B cell (primary cell): ENCODE measurements around the gene CSDE1. TPM values are rescaled to one million over a fixed set of nuclear protein-coding genes. Genes with fewer than 3 reads are reported as not detected.

Source experiments
- ATAC-seq: fragments of 200-7000 bp; cut with Tn5 transposase; one replicate; pipeline ENCODE4 v1.10.0; 2021; ENCODE audit warnings: low read depth, mild to moderate bottlenecking, moderate number of reproducible peaks, moderate library complexity
- CTCF ChIA-PET: fragments of 350-600 bp; sonication (Branson Sonifier 250); formaldehyde crosslinking; loops from one replicate; lab custom pipeline; 2021; ENCODE audit warnings: antibody characterized with exemption, inconsistent platforms; lab: Charles Lee
- POLR2A ChIA-PET: fragments of 350-600 bp; sonication (Branson Sonifier 250); formaldehyde crosslinking; loops from one replicate; lab custom pipeline; 2021; ENCODE audit warnings: antibody characterized with exemption; lab: Charles Lee
- DNase-seq: peaks from one replicate; pipeline ENCODE4 v3.0.0; 2013
- H2AFZ ChIP-seq: 2 replicates; pipeline ENCODE4 v1.6.1; 2012; ENCODE audit warnings: mild to moderate bottlenecking, low read depth, low read length; ENCODE audit not compliant: insufficient read depth, poor library complexity, severe bottlenecking
- H3K27ac ChIP-seq, 2 donors: 1 replicate in 1 of 2; 2 replicates in 1 of 2; pipeline ENCODE4 v1.5.1; 2012 to 2013; ENCODE audit warnings: low read length in 2 of 2, mild to moderate bottlenecking in 2 of 2, moderate library complexity in 1 of 2
- H3K27me3 ChIP-seq, 4 experiments: fragments of 200-600 bp in 1 of 4; sonication (generic) in 1 of 4; replicated peaks in 1 of 4; 1 replicate in 2 of 4; 2 replicates in 2 of 4; pipeline versions ENCODE4 v1.6.1 to v1.7.0; 2013 to 2016; ENCODE audit warnings: low read length in 3 of 4, mild to moderate bottlenecking in 2 of 4, mixed read lengths in 1 of 4, moderate library complexity in 1 of 4; ENCODE audit not compliant: insufficient read depth in 4 of 4, control insufficient read depth in 3 of 4; ENCODE audit errors: control extremely low read depth in 1 of 4
- H3K36me3 ChIP-seq, 2 experiments: replicated peaks in 1 of 2; 1 replicate in 1 of 2; 2 replicates in 1 of 2; pipeline versions ENCODE4 v1.6.1 to v1.7.1; 2013; ENCODE audit warnings: low read length in 1 of 2; ENCODE audit not compliant: insufficient read depth in 2 of 2, control insufficient read depth in 1 of 2; ENCODE audit errors: control extremely low read depth in 1 of 2, extremely low read depth in 1 of 2
- H3K4me1 ChIP-seq, 2 donors: fragments of 200-600 bp in 1 of 2; sonication (generic) in 1 of 2; 1 replicate in 1 of 2; 2 replicates in 1 of 2; pipeline versions ENCODE4 v1.5.1 to v1.6.1; 2013 to 2017; ENCODE audit warnings: low read length in 2 of 2; ENCODE audit not compliant: control insufficient read depth in 2 of 2, insufficient read depth in 2 of 2
- H3K4me2 ChIP-seq: replicated peaks from 2 replicates; pipeline ENCODE3; 2012; ENCODE audit warnings: mild to moderate bottlenecking, low read depth, low read length; ENCODE audit not compliant: poor library complexity, severe bottlenecking
- H3K4me3 ChIP-seq, 5 experiments: fragments of 200-600 bp in 1 of 5; sonication (generic) in 1 of 5; 1 replicate in 3 of 5; 2 replicates in 2 of 5; pipeline versions ENCODE4 v1.5.1 to v1.7.0; 2011 to 2016; ENCODE audit warnings: low read length in 4 of 5, mild to moderate bottlenecking in 4 of 5, low read depth in 2 of 5, control low read depth in 1 of 5, moderate library complexity in 1 of 5; ENCODE audit not compliant: insufficient read depth in 1 of 5; ENCODE audit errors: control extremely low read depth in 1 of 5, extremely low read depth in 1 of 5
- H3K79me2 ChIP-seq: fragments of 200-600 bp; sonication (generic); one replicate; pipeline ENCODE4 v1.6.0; 2016; ENCODE audit warnings: low read length; ENCODE audit not compliant: control insufficient read depth, insufficient read depth
- H3K9ac ChIP-seq: fragments of 200-600 bp; sonication (generic); 2 replicates; pipeline ENCODE4 v1.6.1; 2017; ENCODE audit warnings: mild to moderate bottlenecking, low read length, moderate library complexity
- H3K9me3 ChIP-seq, 3 donors: one replicate each; pipeline versions ENCODE4 v1.6.1 to v1.7.1; 2013; ENCODE audit warnings: low read length in 2 of 3; ENCODE audit not compliant: control insufficient read depth in 2 of 3, insufficient read depth in 1 of 3; ENCODE audit errors: control extremely low read depth in 1 of 3
- H4K20me1 ChIP-seq: 2 replicates; pipeline ENCODE4 v1.6.0; 2012; ENCODE audit warnings: mild to moderate bottlenecking, low read length; ENCODE audit not compliant: insufficient read depth, control insufficient read depth, poor library complexity, severe bottlenecking
- H3K27ac Mint-ChIP-seq: one replicate; pipeline ENCODE4 v1.8.0; 2021; ENCODE audit warnings: mixed read lengths
- H3K27me3 Mint-ChIP-seq: one replicate; pipeline ENCODE4 v1.8.0; 2021; ENCODE audit warnings: mixed read lengths
- H3K4me1 Mint-ChIP-seq: one replicate; pipeline ENCODE4 v1.8.0; 2021; ENCODE audit warnings: mixed read lengths
- H3K4me3 Mint-ChIP-seq: one replicate; pipeline ENCODE4 v1.8.0; 2021; ENCODE audit warnings: mixed read lengths
- H3K9me3 Mint-ChIP-seq: one replicate; pipeline ENCODE4 v1.8.0; 2022; ENCODE audit warnings: mixed read lengths; ENCODE audit not compliant: insufficient read depth
- CTCF ChIP-seq: fragments of 200-600 bp; IDR thresholded peaks from one replicate; pipeline ENCODE4 v1.8.0; 2022; ENCODE audit warnings: antibody characterized with exemption, mild to moderate bottlenecking
- EZH2 ChIP-seq: IDR thresholded peaks from 2 replicates; pipeline ENCODE4 v1.6.1; 2012; ENCODE audit warnings: borderline replicate concordance, low read depth, mild to moderate bottlenecking, moderate library complexity, low read length; ENCODE audit not compliant: insufficient read depth, poor library complexity, severe bottlenecking
- WGBS: methylation state at CpG from one replicate; pipeline ENCODE4 v1.1.5; 2013; ENCODE audit warnings: missing lambda C conversion rate; ENCODE audit not compliant: insufficient coverage; 5-methylcytosine and 5-hydroxymethylcytosine counted together
- intact Hi-C: fragments of 100-400 bp; cut with micrococcal nuclease; formaldehyde crosslinking; loops from one replicate; pipeline ENCODE4 v1.10.0; 2022
- polyA plus RNA-seq: library from polyadenylated mRNA; depleted of rRNA; stranded (reverse); fragments of >200 nt; gene quantifications from 2 replicates; pipeline ENCODE4 v1.2.3, GENCODE V29; 2012
- total RNA-seq, 2 donors: library from RNA; stranded (reverse); fragments of 120-200 nt in 1 of 2; gene quantifications; 1 replicate in 1 of 2; 2 replicates in 1 of 2; pipeline versions ENCODE4 v1.2.3 to v1.2.4, GENCODE V29; 2013 to 2022

The CSDE1 gene
- total and polyA plus RNA-seq, 2 donors (not counting 1 experiment from before 2014, with no cell fraction given), result 114 to 454 TPM

GRCh38 chr1:114749835-114750234 is 7.9 kb downstream of the CSDE1 start:
- H3K9ac ChIP-seq, result no peak overlapping the region
- Mint-ChIP-seq H3K27ac (no peak overlapping the region), H3K4me1 (peaks cover 76% of the 10 kb centered on the region), H3K27me3 (no peaks in the 10 kb centered on the region), H3K9me3 (no peaks in the 10 kb centered on the region), H3K4me3 (no peak overlapping the region)
- H3K27ac ChIP-seq, result no peak overlapping the region
- CTCF ChIA-PET, result interaction anchor here (1.7 kb wide), 1 partner anchor 11 kb away, joined by 3 read pairs; no protein-coding TSS in a partner anchor
- peaks cover 100% of the 10 kb centered on the region for H3K79me2 ChIP-seq
- no peak overlapping the region for H2AFZ ChIP-seq
- peaks cover 36 to 40% of the 10 kb centered on the region in 2 donors for H3K4me1 ChIP-seq
- TF ChIP-seq CTCF, result no peak
- TF ChIP-seq EZH2, result no peak
- ATAC-seq (no peak), DNase-seq (no peak)
- 100% methylated on average over 2 of the region's 5 CpGs for WGBS
- H3K36me3 ChIP-seq, result peaks cover 8 to 52% of the 10 kb centered on the region in 2 experiments
- H3K4me2 ChIP-seq, result no peak overlapping the region
- intact Hi-C loops, result no loop called here
- H3K4me3 ChIP-seq, result no peak overlapping the region
- no peaks in the 10 kb centered on the region for H3K9me3 ChIP-seq
- peaks cover 99% of the 10 kb centered on the region for H4K20me1 ChIP-seq
- POLR2A ChIA-PET, result no interaction called here
- no peaks in the 10 kb centered on the region for H3K27me3 ChIP-seq

GRCh38 chr1:114746450-114747121 is 11.2 kb downstream of the CSDE1 start:
- Histone ChIP-seq H3K27me3 (no peaks in the 10 kb centered on the region), H3K36me3 (peaks cover 16 to 61% of the 10 kb centered on the region in 2 experiments), H2AFZ (no peak overlapping the region), H3K4me3 (no peak overlapping the region), H3K79me2 (peaks cover 97% of the 10 kb centered on the region), H3K4me1 (peaks cover 7 to 13% of the 10 kb centered on the region in 2 donors), H3K4me2 (no peak overlapping the region), H3K27ac (no peak overlapping the region), H3K9me3 (no peaks in the 10 kb centered on the region), H4K20me1 (peaks cover 93% of the 10 kb centered on the region), H3K9ac (no peak overlapping the region)
- H3K27me3 Mint-ChIP-seq, result no peaks in the 10 kb centered on the region
- WGBS, result 82% methylated on average over 4 of the region's 6 CpGs
- CTCF ChIA-PET, result no interaction called here
- no peak for TF ChIP-seq EZH2
- TF ChIP-seq CTCF, result no peak
- DNase-seq, result no peak
- POLR2A ChIA-PET, result no interaction called here
- no peak overlapping the region for H3K4me3 Mint-ChIP-seq
- intact Hi-C loops, result no loop called here
- peaks cover 54% of the 10 kb centered on the region for H3K4me1 Mint-ChIP-seq
- ATAC-seq, result no peak
- H3K27ac Mint-ChIP-seq, result no peak overlapping the region
- H3K9me3 Mint-ChIP-seq, result no peaks in the 10 kb centered on the region
